HCT116 (cell line): ENCODE data around the gene RBM33. TPM values are rescaled to one million over a fixed set of nuclear protein-coding genes. Genes with fewer than 3 reads are reported as not detected.

Source experiments
- ATAC-seq: fragments of 200-7000 bp; cut with Tn5 transposase; 2 replicates; pipeline ENCODE4 v1.9.1; 2020; ENCODE audit warnings: mild to moderate bottlenecking, moderate library complexity
- BruUV-seq: library from RNA; stranded (reverse); fragments of 400-500 nt; replicated peaks from 2 replicates; lab custom pipeline; 2021; lab: Mats Ljungman, UMichigan
- CTCF ChIA-PET: fragments of 300-600 bp; sonication (Branson Sonifier 250); formaldehyde crosslinking; loops from one replicate; lab custom pipeline; 2021; ENCODE audit warnings: antibody characterized with exemption; lab: Charles Lee
- POLR2A ChIA-PET: fragments of 300-600, 350-600 bp; sonication (Branson Sonifier 250); formaldehyde crosslinking; loops from one replicate; lab custom pipeline; 2021; ENCODE audit warnings: antibody characterized with exemption; lab: Charles Lee
- RAD21 ChIA-PET, 2 experiments: fragments of 300-600 bp; sonication (Branson Sonifier 250); formaldehyde crosslinking; loops; one replicate each; lab custom pipeline; 2023; ENCODE audit warnings: low total read pairs in 2 of 2; ENCODE audit not compliant: uncharacterized antibody in 2 of 2, unreplicated experiment in 2 of 2, low non-redundant PET in 1 of 2; lab: Charles Lee
- DNase-seq: peaks from one replicate; pipeline ENCODE4 v3.0.0-alpha.2; 2010; ENCODE audit warnings: low read depth, low spot score
- H2AFZ ChIP-seq: fragments of 200-600 bp; shearing (Covaris generic), sonication (generic); 2 replicates; pipeline ENCODE4 v1.6.1; 2017; ENCODE audit warnings: low read depth, mixed run types, mixed read lengths, antibody characterized with exemption, low read length; ENCODE audit not compliant: poor library complexity, severe bottlenecking
- H3K27ac ChIP-seq: 2 replicates; pipeline ENCODE4 v1.5.1; 2012; ENCODE audit warnings: low read depth, low read length
- H3K27me3 ChIP-seq: fragments of 200-600 bp; sonication (generic); 2 replicates; pipeline ENCODE4 v1.6.1; 2016; ENCODE audit warnings: mixed run types, low read length, mixed read lengths; ENCODE audit not compliant: insufficient read depth
- H3K36me3 ChIP-seq, 2 experiments: fragments of 200-500 bp in 1 of 2; fragments of 200-600 bp in 1 of 2; sonication (Bioruptor generic) in 1 of 2; sonication (generic) in 1 of 2; 2 replicates each; pipeline versions ENCODE4 v1.5.1 to v1.6.1; 2014 to 2016; ENCODE audit warnings: low read length in 2 of 2, inconsistent platforms in 1 of 2, mixed read lengths in 1 of 2, mixed run types in 1 of 2; ENCODE audit not compliant: insufficient read depth in 2 of 2, control insufficient read depth in 1 of 2
- H3K4me1 ChIP-seq, 2 experiments: fragments of 200-600 bp in 1 of 2; sonication (generic) in 1 of 2; 2 replicates each; pipeline versions ENCODE4 v1.5.1 to v1.6.1; 2012 to 2017; ENCODE audit warnings: low read length in 2 of 2, inconsistent platforms in 1 of 2, mild to moderate bottlenecking in 1 of 2, mixed read lengths in 1 of 2, mixed run types in 1 of 2, moderate library complexity in 1 of 2; ENCODE audit not compliant: insufficient read depth in 2 of 2, control insufficient read depth in 1 of 2
- H3K4me2 ChIP-seq: fragments of 200-600 bp; sonication (generic); 2 replicates; pipeline ENCODE4 v1.6.1; 2017; ENCODE audit warnings: mixed run types, low read length, mixed read lengths
- H3K4me3 ChIP-seq, 2 experiments: fragments of 200-600 bp in 1 of 2; sonication (generic) in 1 of 2; replicated peaks in 1 of 2; 2 replicates each; pipeline ENCODE4 v1.5.1; 2011 to 2016; ENCODE audit warnings: low read length in 2 of 2, control low read depth in 1 of 2, low read depth in 1 of 2, mild to moderate bottlenecking in 1 of 2, mixed read lengths in 1 of 2, mixed run types in 1 of 2
- H3K79me2 ChIP-seq: fragments of 200-600 bp; sonication (generic); 2 replicates; pipeline ENCODE4 v1.6.1; 2017; ENCODE audit warnings: mild to moderate bottlenecking, mixed run types, low read length, moderate library complexity, mixed read lengths; ENCODE audit not compliant: insufficient read depth
- H3K9ac ChIP-seq: fragments of 200-600 bp; sonication (generic); 2 replicates; pipeline ENCODE4 v1.6.1; 2016; ENCODE audit warnings: low read length, mixed read lengths
- H3K9me2 ChIP-seq: fragments of 200-600 bp; sonication (generic), shearing (Covaris generic); 2 replicates; pipeline ENCODE4 v1.6.1; 2017; ENCODE audit warnings: mixed run types, mild to moderate bottlenecking, moderate library complexity; ENCODE audit not compliant: insufficient read depth
- H3K9me3 ChIP-seq, 2 experiments: fragments of 200-500 bp in 1 of 2; fragments of 200-600 bp in 1 of 2; sonication (Bioruptor generic) in 1 of 2; sonication (generic) in 1 of 2; 2 replicates each; pipeline ENCODE4 v1.6.1; 2014 to 2017; ENCODE audit warnings: low read length in 2 of 2, mixed read lengths in 2 of 2, inconsistent platforms in 1 of 2, low read depth in 1 of 2, mild to moderate bottlenecking in 1 of 2, mixed run types in 1 of 2, moderate library complexity in 1 of 2; ENCODE audit not compliant: control insufficient read depth in 1 of 2, insufficient read depth in 1 of 2
- H4K20me1 ChIP-seq: fragments of 200-600 bp; sonication (generic), shearing (Covaris generic); 2 replicates; pipeline ENCODE4 v1.6.1; 2017; ENCODE audit warnings: mixed run types, mild to moderate bottlenecking, moderate library complexity; ENCODE audit not compliant: insufficient read depth
- CBX3 ChIP-seq: IDR thresholded peaks from 2 replicates; pipeline ENCODE4 v1.6.1; 2012; ENCODE audit warnings: low read depth
- EGR1 ChIP-seq: IDR thresholded peaks from 2 replicates; pipeline ENCODE4 v1.6.1; 2012; ENCODE audit warnings: low read depth
- ELF1 ChIP-seq: IDR thresholded peaks from 2 replicates; pipeline ENCODE4 v1.6.1; 2012; ENCODE audit warnings: low read depth, borderline replicate concordance
- EZH2 ChIP-seq: fragments of 200-600 bp; sonication (generic); IDR thresholded peaks from 2 replicates; pipeline ENCODE4 v1.6.1; 2017; ENCODE audit warnings: antibody characterized with exemption, mixed run types
- EZH2phosphoT487 ChIP-seq: fragments of 200-600 bp; IDR thresholded peaks from 2 replicates; pipeline ENCODE4 v1.6.1; 2018; ENCODE audit warnings: antibody characterized with exemption, borderline replicate concordance
- MAX ChIP-seq: IDR thresholded peaks from 2 replicates; pipeline ENCODE4 v1.6.1; 2012
- POLR2AphosphoS5 ChIP-seq: IDR thresholded peaks from 2 replicates; pipeline ENCODE4 v1.6.1; 2011; ENCODE audit warnings: mild to moderate bottlenecking, low read depth, low read length, moderate library complexity
- RAD21 ChIP-seq: IDR thresholded peaks from 2 replicates; pipeline ENCODE4 v1.6.1; 2012; ENCODE audit warnings: low read depth, mild to moderate bottlenecking
- SIN3A ChIP-seq: IDR thresholded peaks from 2 replicates; pipeline ENCODE4 v1.6.1; 2012; ENCODE audit warnings: low read depth
- SP1 ChIP-seq: IDR thresholded peaks from 2 replicates; pipeline ENCODE4 v1.6.1; 2012; ENCODE audit warnings: low read depth
- SRF ChIP-seq: IDR thresholded peaks from 2 replicates; pipeline ENCODE4 v1.6.1; 2012; ENCODE audit warnings: low read depth
- TCF7L2 ChIP-seq: IDR thresholded peaks from 2 replicates; pipeline ENCODE4 v1.7.0; 2011; ENCODE audit warnings: borderline replicate concordance, inconsistent platforms; ENCODE audit not compliant: insufficient read depth, insufficient read length; ENCODE audit errors: extremely low read depth
- intact Hi-C: fragments of 100-400 bp; cut with micrococcal nuclease; formaldehyde crosslinking; loops from 2 replicates; pipeline ENCODE4 v1.10.0; 2022
- total RNA-seq: library from RNA; stranded (reverse); gene quantifications from one replicate; pipeline ENCODE4 v1.2.1, GENCODE V29; 2021; ENCODE audit not compliant: unreplicated experiment
- TF ChIP-seq, protein P1 (sequence below): IDR thresholded peaks from 2 replicates; pipeline ENCODE4 v1.6.1; 2012
- TF ChIP-seq, protein P2 (sequence below): IDR thresholded peaks from 2 replicates; pipeline ENCODE4 v1.6.1; 2011; ENCODE audit warnings: mild to moderate bottlenecking, low read length, moderate library complexity; ENCODE audit not compliant: insufficient replicate concordance; ENCODE audit errors: extremely low read depth

The RBM33 gene
- total RNA-seq, 1 experiment from 2014 or later: 64.3 TPM

DNA sequence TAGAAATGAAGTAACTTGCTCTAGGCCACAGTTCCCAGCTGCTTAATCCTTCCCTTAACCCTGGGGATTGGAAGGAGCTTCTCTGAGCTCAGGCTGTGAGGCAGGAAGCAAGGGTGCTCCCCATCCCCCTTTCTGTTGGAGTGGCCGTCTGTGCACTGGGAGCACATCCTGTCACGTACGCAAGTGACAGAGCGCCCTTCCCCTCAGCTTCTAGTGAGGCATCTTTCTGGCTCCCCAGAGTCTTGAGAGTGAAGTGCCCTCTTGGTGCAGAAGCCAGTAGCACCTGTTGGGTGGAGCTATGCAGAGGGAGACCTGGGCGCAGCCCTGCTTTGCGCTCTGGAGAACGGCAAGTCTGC, 120.0 kb downstream of the RBM33 start (continued):
- TF ChIP-seq, protein P1, sequence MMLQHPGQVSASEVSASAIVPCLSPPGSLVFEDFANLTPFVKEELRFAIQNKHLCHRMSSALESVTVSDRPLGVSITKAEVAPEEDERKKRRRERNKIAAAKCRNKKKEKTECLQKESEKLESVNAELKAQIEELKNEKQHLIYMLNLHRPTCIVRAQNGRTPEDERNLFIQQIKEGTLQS: no peak
- TF ChIP-seq CBX3: no peak

- H2AFZ ChIP-seq: no peak overlapping the region
- H3K4me3 ChIP-seq: no peak overlapping the region
- peaks cover 11 to 22% of the 10 kb centered on the region in 2 experiments for H3K36me3 ChIP-seq
- DNase-seq: no peak
- H3K27ac ChIP-seq: no peak overlapping the region
- H3K4me2 ChIP-seq: no peak overlapping the region
- intact Hi-C loops: loop anchor here (5.0 kb wide), 1 partner anchor 853 kb away; no protein-coding TSS in a partner anchor
- H3K79me2 ChIP-seq: peaks cover 26% of the 10 kb centered on the region
- ChIA-PET POLR2A (no interaction called here), CTCF (interaction anchor here (3.9 kb wide), 1 partner anchor 167 kb away, joined by 55 read pairs; no protein-coding TSS in a partner anchor), RAD21 (no interaction called here)
- H3K27me3 ChIP-seq: no peaks in the 10 kb centered on the region
- no peaks in the 10 kb centered on the region for H3K9me2 ChIP-seq
- TF ChIP-seq SIN3A (no peak), CBX3 (no peak), SRF (no peak), SP1 (no peak), EGR1 (no peak), POLR2AphosphoS5 (no peak), MAX (no peak), RAD21 (no peak), EZH2 (no peak), TCF7L2 (no peak), ELF1 (no peak), EZH2phosphoT487 (no peak)
- TF ChIP-seq, protein P2, sequence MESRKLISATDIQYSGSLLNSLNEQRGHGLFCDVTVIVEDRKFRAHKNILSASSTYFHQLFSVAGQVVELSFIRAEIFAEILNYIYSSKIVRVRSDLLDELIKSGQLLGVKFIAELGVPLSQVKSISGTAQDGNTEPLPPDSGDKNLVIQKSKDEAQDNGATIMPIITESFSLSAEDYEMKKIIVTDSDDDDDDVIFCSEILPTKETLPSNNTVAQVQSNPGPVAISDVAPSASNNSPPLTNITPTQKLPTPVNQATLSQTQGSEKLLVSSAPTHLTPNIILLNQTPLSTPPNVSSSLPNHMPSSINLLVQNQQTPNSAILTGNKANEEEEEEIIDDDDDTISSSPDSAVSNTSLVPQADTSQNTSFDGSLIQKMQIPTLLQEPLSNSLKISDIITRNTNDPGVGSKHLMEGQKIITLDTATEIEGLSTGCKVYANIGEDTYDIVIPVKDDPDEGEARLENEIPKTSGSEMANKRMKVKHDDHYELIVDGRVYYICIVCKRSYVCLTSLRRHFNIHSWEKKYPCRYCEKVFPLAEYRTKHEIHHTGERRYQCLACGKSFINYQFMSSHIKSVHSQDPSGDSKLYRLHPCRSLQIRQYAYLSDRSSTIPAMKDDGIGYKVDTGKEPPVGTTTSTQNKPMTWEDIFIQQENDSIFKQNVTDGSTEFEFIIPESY: no peak
- TF ChIP-seq, protein P1: no peak
- TF ChIP-seq, all 23 proteins: peak for 0
- no TSS peak for BruUV-seq
- peaks cover 5% of the 10 kb centered on the region for H4K20me1 ChIP-seq
- H3K9me3 ChIP-seq: no peaks in the 10 kb centered on the region
- H3K4me1 ChIP-seq: no peaks in the 10 kb centered on the region
- no peak for ATAC-seq
- no peak overlapping the region for H3K9ac ChIP-seq
Observed at GRCh38 chr7:155765458-155765857, 121.0 kb downstream of the RBM33 start.
